Thyroid gland (tissue), 4 donors: ENCODE measurements around the gene FIBCD1. TPM values are rescaled to one million over a fixed set of nuclear protein-coding genes. Genes with fewer than 3 reads are reported as not detected.

Experiments
- DNase-seq, 2 donors: peaks; one replicate each; pipeline ENCODE4 v3.0.0-alpha.2; 2019
- H3K27ac ChIP-seq, 3 donors: fragments of 200-600 bp; sonication (generic); 1 replicate in 2 of 3; 2 replicates in 1 of 3; pipeline ENCODE4 v1.5.1; 2016 to 2019; ENCODE audit warnings: mild to moderate bottlenecking in 1 of 3, moderate library complexity in 1 of 3
- H3K27me3 ChIP-seq: fragments of 200-600 bp; sonication (generic); one replicate; pipeline ENCODE4 v1.5.1; 2019
- H3K36me3 ChIP-seq, 2 donors: fragments of 200-600 bp; sonication (generic); one replicate each; pipeline ENCODE4 v1.5.1; 2016 to 2019
- H3K4me1 ChIP-seq, 2 donors: fragments of 200-600 bp; sonication (generic); one replicate each; pipeline ENCODE4 v1.5.1; 2017 to 2019
- H3K4me3 ChIP-seq, 3 donors: fragments of 200-600 bp; sonication (generic); replicated peaks in 1 of 3; 1 replicate in 2 of 3; 2 replicates in 1 of 3; pipeline ENCODE4 v1.5.1; 2016; ENCODE audit warnings: mild to moderate bottlenecking in 1 of 3
- H3K9me3 ChIP-seq: fragments of 200-600 bp; sonication (generic); one replicate; pipeline ENCODE4 v1.5.1; 2017
- POLR2A ChIP-seq, 2 donors: fragments of 450-650 bp; IDR thresholded peaks; one replicate each; pipeline ENCODE4 v1.6.1; 2017; ENCODE audit warnings: antibody characterized with exemption in 2 of 2, mild to moderate bottlenecking in 2 of 2, moderate library complexity in 1 of 2
- WGBS, 2 donors: methylation state at CpG; one replicate each; pipeline ENCODE4 v1.1.5; 2017; 5-methylcytosine and 5-hydroxymethylcytosine counted together
- intact Hi-C: fragments of 100-400 bp; cut with DNase I; formaldehyde crosslinking; loops from one replicate; pipeline ENCODE4 v1.15.1; 2023
- total RNA-seq, 4 donors: library from RNA; depleted of rRNA; stranded (reverse); fragments of >200 nt; gene quantifications; one replicate each; pipeline ENCODE4 v1.2.3, GENCODE V29; 2016
- TF ChIP-seq, protein P1 (sequence below), 6 experiments: fragments of 200-600 bp in 3 of 6; fragments of 450-650 bp in 3 of 6; sonication (generic) in 3 of 6; IDR thresholded peaks; one replicate each; pipeline ENCODE4 v1.5.1; 2016 to 2019; ENCODE audit warnings: antibody characterized with exemption in 6 of 6, mild to moderate bottlenecking in 2 of 6, inconsistent platforms in 1 of 6, moderate library complexity in 1 of 6

FIBCD1 gene
- total RNA-seq, 4 donors from 2014 or later, result 0.11 to 0.13 TPM; not detected in 2

DNA sequence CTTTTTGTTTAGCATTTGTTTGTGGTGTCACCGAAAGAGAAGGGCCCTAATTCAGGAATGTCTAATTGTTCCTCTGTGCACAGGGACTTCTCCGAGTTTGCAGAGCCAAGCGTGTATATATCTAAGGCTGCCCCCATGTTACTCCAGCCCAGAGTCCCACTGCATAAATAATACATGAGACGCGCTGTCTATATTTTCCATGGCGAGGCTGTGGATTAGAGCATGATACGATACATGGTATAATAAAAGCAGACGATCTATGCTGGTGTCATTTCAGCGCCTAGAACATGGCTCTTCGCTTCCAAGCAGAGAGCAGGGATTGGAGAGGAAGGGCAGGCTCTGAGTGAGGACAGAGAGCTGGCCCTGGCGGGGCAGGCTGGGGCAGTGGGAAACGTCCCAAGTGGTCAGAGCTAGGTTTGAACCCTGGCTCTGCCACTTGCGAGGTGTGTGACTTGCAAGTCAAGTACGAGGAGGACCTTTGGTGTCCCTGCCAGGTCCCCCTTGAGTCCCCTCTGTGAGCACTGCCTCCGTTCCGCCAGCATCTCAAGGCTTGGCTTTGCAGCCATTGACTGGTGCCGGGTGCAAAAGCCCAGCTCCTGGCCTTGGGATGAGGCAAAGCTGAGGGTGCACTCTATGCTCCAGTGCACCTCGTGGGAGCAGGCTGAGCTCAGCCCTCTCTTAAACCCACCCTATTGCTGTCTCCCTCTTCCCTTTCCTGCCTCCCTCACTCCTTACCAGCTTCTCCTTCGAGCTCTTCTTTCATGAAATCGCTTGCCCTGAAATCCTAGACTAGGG is 40.7 kb upstream of the FIBCD1 start:
- Histone ChIP-seq H3K4me3 (no peak overlapping the region), H3K4me1 (no peaks in the 10 kb centered on the region), H3K36me3 (no peaks in the 10 kb centered on the region), H3K9me3 (no peaks in the 10 kb centered on the region), H3K27me3 (no peaks in the 10 kb centered on the region), H3K27ac (no peak overlapping the region)
- intact Hi-C loops, result loop anchor here (10.0 kb wide), 1 partner anchor 1305 kb away; no protein-coding TSS in a partner anchor
- TF ChIP-seq, protein P1, sequence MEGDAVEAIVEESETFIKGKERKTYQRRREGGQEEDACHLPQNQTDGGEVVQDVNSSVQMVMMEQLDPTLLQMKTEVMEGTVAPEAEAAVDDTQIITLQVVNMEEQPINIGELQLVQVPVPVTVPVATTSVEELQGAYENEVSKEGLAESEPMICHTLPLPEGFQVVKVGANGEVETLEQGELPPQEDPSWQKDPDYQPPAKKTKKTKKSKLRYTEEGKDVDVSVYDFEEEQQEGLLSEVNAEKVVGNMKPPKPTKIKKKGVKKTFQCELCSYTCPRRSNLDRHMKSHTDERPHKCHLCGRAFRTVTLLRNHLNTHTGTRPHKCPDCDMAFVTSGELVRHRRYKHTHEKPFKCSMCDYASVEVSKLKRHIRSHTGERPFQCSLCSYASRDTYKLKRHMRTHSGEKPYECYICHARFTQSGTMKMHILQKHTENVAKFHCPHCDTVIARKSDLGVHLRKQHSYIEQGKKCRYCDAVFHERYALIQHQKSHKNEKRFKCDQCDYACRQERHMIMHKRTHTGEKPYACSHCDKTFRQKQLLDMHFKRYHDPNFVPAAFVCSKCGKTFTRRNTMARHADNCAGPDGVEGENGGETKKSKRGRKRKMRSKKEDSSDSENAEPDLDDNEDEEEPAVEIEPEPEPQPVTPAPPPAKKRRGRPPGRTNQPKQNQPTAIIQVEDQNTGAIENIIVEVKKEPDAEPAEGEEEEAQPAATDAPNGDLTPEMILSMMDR (IDR thresholded peaks at IDR 0.05), result no peak
- no peak for TF ChIP-seq POLR2A (IDR thresholded peaks at IDR 0.05)
- WGBS, 2 donors, result 73 to 78% methylated on average over 19 to 20 of the region's 20 CpGs
- DNase-seq, result no peak

DNA sequence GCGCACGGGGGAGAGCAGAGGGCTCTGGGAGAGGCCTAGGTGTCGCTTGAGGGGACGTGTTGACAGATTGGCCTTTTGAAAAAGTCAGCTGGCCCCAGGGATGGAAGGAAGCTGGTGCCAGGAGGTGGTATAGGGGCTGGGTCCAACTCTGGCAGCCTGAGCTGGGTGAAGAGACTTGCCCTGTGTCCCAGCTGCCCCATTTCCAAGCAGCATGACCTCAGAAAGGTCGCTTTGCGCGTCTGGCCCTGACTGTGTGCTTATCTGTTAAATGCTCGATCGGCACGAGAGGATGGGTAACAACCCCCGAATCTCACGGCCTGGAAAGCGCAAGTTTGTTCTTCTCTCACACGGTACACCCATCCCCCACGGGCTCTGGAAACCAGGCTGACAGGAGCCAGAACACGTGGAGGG is 38.8 kb upstream of the FIBCD1 start:
- Histone ChIP-seq H3K27ac (no peak overlapping the region), H3K9me3 (no peaks in the 10 kb centered on the region), H3K4me3 (no peak overlapping the region), H3K4me1 (no peaks in the 10 kb centered on the region), H3K27me3 (no peaks in the 10 kb centered on the region), H3K36me3 (no peaks in the 10 kb centered on the region)
- WGBS, 2 donors, result 54 to 65% methylated on average over 13 to 16 of the region's 16 CpGs
- intact Hi-C loops, result loop anchor here (10.0 kb wide), 1 partner anchor 1303 kb away; no protein-coding TSS in a partner anchor
- TF ChIP-seq, protein P1 (IDR thresholded peaks at IDR 0.05), result no peak
- no peak for TF ChIP-seq POLR2A (IDR thresholded peaks at IDR 0.05)
- DNase-seq, result no peak

DNA sequence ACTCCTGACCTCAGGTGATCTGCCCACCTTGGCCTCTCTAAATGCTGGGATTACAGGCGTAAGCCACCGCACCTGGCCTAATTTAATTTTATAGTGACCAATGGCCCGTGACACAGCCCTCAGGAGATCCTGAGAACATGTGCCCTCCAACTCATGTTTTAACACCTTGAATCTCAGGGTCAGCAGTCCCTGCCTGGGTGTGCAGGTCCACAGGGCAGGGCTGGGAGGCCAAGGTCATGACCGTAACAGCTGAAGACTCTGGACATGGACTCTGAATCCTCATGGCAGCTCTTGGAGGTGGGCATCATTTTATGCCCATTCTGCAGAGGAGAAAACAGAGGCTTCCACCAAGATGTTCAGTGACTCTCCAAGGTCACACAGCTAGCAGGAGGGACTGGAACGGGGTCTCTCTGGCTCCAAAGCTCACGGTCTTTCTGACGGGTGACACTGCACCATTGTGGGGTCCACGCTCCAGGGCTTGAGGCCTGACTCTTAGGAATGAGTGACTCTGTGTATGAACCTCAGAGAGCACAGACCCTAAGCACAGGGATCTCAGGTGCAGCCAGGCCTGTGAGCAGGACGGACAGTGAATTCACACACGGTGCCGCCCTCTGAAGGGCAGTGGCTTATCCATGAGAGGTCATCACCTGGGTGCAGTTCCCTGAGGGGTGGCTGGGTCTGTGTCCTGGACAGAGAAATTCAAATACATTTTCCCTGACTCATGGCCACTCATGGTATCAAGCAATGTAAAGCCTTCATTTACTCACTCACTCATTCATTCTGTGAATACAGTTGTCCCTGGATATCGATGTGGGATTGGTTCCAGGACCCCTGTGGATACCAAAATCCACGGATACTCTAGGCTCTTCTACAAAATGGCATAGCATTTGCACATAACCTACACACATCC is 37.1 kb upstream of the FIBCD1 start:
- H3K36me3 ChIP-seq, result no peaks in the 10 kb centered on the region
- no peak overlapping the region for H3K27ac ChIP-seq
- H3K4me1 ChIP-seq, result no peaks in the 10 kb centered on the region
- 84 to 87% methylated on average over 13 of the region's 13 CpGs for WGBS, 2 donors
- intact Hi-C loops, result loop anchor here (10.0 kb wide), 1 partner anchor 1301 kb away; no protein-coding TSS in a partner anchor
- no peak for DNase-seq
- H3K4me3 ChIP-seq, result no peak overlapping the region
- no peaks in the 10 kb centered on the region for H3K27me3 ChIP-seq
- no peaks in the 10 kb centered on the region for H3K9me3 ChIP-seq
- TF ChIP-seq, protein P1 (IDR thresholded peaks at IDR 0.05), result no peak
- TF ChIP-seq POLR2A (IDR thresholded peaks at IDR 0.05), result no peak

DNA sequence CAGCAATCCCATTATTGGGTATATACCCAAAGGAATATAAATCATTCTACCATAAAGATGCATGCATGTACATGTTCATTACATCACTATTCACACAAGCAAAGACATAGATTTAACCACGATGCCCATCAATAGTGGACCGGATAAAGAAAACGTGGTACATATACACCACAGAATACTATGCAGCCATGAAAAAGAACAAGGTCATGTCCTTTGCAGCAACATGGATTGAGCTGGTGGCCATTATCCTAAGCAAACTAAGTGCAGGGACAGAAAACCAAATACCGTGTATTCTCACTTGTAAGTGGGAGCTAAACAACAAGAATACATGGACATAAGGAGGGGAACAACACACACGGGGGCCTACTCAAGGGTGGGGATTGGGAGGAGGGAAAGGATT is 36.1 kb upstream of the FIBCD1 start:
- intact Hi-C loops, result loop anchor here (10.0 kb wide), 1 partner anchor 1300 kb away; no protein-coding TSS in a partner anchor
- WGBS, 2 donors, result 83 to 93% methylated on average over 5 of the region's 5 CpGs

More for the DNA sequence above, 36.1 kb upstream of the FIBCD1 start:
- TF ChIP-seq, protein P1 (IDR thresholded peaks at IDR 0.05), result no peak
- TF ChIP-seq POLR2A (IDR thresholded peaks at IDR 0.05), result no peak
- Histone ChIP-seq H3K27ac (no peak overlapping the region), H3K4me3 (no peak overlapping the region), H3K27me3 (no peaks in the 10 kb centered on the region), H3K36me3 (no peaks in the 10 kb centered on the region), H3K9me3 (no peaks in the 10 kb centered on the region), H3K4me1 (no peaks in the 10 kb centered on the region)
- no peak for DNase-seq
